Gastrocnemius medialis (tissue), 4 donors: ENCODE measurements around the gene PANX1. TPM values are rescaled to one million over a fixed set of nuclear protein-coding genes. Genes with fewer than 3 reads are reported as not detected.
"Not testable (repeated sequence)": the region's sequence is repeated elsewhere in the genome, so short reads cannot be mapped to it uniquely, and the experiment has no call there.

Source experiments
- ATAC-seq, 2 donors: fragments of 150-250 bp; one replicate each; pipeline ENCODE4 v1.9.1; 2016
- DNase-seq, 2 donors: peaks; one replicate each; pipeline ENCODE4 v3.0.0-alpha.2; 2019
- H3K27ac ChIP-seq, 4 donors: fragments of 200-600 bp; sonication (generic); 1 replicate in 1 of 4; 2 replicates in 3 of 4; pipeline ENCODE4 v1.5.1; 2016 to 2018; ENCODE audit warnings: mild to moderate bottlenecking in 2 of 4, moderate library complexity in 1 of 4
- H3K27me3 ChIP-seq, 3 donors: fragments of 200-600 bp; sonication (generic) in 2 of 3; 1 replicate in 1 of 3; 2 replicates in 2 of 3; pipeline versions ENCODE4 v1.5.1 to v1.6.0; 2016 to 2019; ENCODE audit warnings: mild to moderate bottlenecking in 1 of 3, moderate library complexity in 1 of 3
- H3K36me3 ChIP-seq, 2 donors: fragments of 200-600 bp; sonication (generic) in 1 of 2; one replicate each; pipeline ENCODE4 v1.5.1; 2017 to 2018
- H3K4me1 ChIP-seq, 2 donors: fragments of 200-600 bp; sonication (generic) in 1 of 2; one replicate each; pipeline ENCODE4 v1.5.1; 2016 to 2017; ENCODE audit warnings: mild to moderate bottlenecking in 2 of 2
- H3K4me3 ChIP-seq, 4 donors: fragments of 200-600 bp; sonication (generic) in 3 of 4; 1 replicate in 1 of 4; 2 replicates in 3 of 4; pipeline ENCODE4 v1.5.1; 2016 to 2019; ENCODE audit warnings: mild to moderate bottlenecking in 2 of 4
- H3K9me3 ChIP-seq, 3 donors: fragments of 200-600 bp; sonication (generic) in 2 of 3; 1 replicate in 1 of 3; 2 replicates in 2 of 3; pipeline ENCODE4 v1.5.1; 2016 to 2019
- POLR2A ChIP-seq, 2 donors: fragments of 450-650 bp; IDR thresholded peaks; one replicate each; pipeline ENCODE4 v1.6.1; 2017; ENCODE audit warnings: antibody characterized with exemption in 2 of 2, mild to moderate bottlenecking in 2 of 2, moderate library complexity in 2 of 2
- in situ Hi-C, 4 donors: fragments of 200-750 bp; cut with MboI; loops; one replicate each; pipeline versions ENCODE4 v1.15.0 to v1.8.0; 2017; ENCODE audit warnings: low sequenced_read_pairs in 4 of 4
- intact Hi-C: fragments of 100-400 bp; cut with DNase I; formaldehyde crosslinking; loops from one replicate; pipeline ENCODE4 v1.15.1; 2023; ENCODE audit warnings: low total_unique reads
- total RNA-seq, 4 donors: library from RNA; depleted of rRNA; stranded (reverse); fragments of >200 nt; gene quantifications; one replicate each; pipeline versions ENCODE4 v1.1.0 to v1.2.3, GENCODE V29; 2016
- TF ChIP-seq, protein P1 (sequence below), 5 experiments: fragments of 450-650 bp in 3 of 5; fragments of 200-600 bp in 2 of 5; sonication (generic) in 2 of 5; IDR thresholded peaks in 4 of 5; conservative IDR thresholded peaks in 1 of 5; 1 replicate in 4 of 5; 2 replicates in 1 of 5; pipeline ENCODE4 v1.5.1; 2016 to 2019; ENCODE audit warnings: antibody characterized with exemption in 5 of 5, mild to moderate bottlenecking in 3 of 5, moderate library complexity in 3 of 5

PANX1 gene
- total RNA-seq, 4 donors from 2014 or later = 29.1 to 109 (median 37.9) TPM

DNA sequence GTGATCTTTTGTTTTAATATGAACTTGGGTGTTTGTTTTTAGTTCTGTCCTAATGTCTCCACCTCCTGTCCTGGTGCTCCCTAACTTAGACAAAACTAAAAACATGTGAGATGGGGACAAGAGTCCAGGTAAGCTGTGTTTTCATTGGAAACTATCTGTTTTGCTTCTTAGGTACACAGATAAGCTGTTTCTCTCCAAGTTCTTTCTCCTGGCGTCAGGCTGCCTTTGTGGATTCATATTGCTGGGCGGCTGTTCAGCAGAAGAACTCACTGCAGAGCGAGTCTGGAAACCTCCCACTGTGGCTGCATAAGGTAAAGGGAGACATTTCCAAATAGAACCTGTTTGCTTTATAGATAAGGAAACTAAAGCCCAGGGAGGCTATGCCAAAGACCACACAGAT, 24.7 kb downstream of the PANX1 start:
- Histone ChIP-seq H3K9me3 (no peaks in the 10 kb centered on the region), H3K27ac (peak overlapping the region in 3 of 4 donors; percentile 76 to 84 (median 81)), H3K27me3 (no peaks in the 10 kb centered on the region), H3K4me1 (peaks cover 19 to 28% of the 10 kb centered on the region in 2 donors), H3K4me3 (no peak overlapping the region), H3K36me3 (peaks cover 0 to 5% of the 10 kb centered on the region in 2 donors)
- ATAC-seq = no peak
- intact Hi-C loops (loop anchor here (2.0 to 10.0 kb wide), 2 partner anchors 19 to 911 kb away; partner anchors contain the start of gene SRSF8), in situ Hi-C loops (no loop called here)
- TF ChIP-seq, protein P1, sequence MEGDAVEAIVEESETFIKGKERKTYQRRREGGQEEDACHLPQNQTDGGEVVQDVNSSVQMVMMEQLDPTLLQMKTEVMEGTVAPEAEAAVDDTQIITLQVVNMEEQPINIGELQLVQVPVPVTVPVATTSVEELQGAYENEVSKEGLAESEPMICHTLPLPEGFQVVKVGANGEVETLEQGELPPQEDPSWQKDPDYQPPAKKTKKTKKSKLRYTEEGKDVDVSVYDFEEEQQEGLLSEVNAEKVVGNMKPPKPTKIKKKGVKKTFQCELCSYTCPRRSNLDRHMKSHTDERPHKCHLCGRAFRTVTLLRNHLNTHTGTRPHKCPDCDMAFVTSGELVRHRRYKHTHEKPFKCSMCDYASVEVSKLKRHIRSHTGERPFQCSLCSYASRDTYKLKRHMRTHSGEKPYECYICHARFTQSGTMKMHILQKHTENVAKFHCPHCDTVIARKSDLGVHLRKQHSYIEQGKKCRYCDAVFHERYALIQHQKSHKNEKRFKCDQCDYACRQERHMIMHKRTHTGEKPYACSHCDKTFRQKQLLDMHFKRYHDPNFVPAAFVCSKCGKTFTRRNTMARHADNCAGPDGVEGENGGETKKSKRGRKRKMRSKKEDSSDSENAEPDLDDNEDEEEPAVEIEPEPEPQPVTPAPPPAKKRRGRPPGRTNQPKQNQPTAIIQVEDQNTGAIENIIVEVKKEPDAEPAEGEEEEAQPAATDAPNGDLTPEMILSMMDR (IDR thresholded peaks at IDR 0.05 in 4 of 5, conservative IDR thresholded peaks at IDR 0.05 in 1 of 5) = no peak
- TF ChIP-seq POLR2A (IDR thresholded peaks at IDR 0.05) = no peak
- DNase-seq = no peak

DNA sequence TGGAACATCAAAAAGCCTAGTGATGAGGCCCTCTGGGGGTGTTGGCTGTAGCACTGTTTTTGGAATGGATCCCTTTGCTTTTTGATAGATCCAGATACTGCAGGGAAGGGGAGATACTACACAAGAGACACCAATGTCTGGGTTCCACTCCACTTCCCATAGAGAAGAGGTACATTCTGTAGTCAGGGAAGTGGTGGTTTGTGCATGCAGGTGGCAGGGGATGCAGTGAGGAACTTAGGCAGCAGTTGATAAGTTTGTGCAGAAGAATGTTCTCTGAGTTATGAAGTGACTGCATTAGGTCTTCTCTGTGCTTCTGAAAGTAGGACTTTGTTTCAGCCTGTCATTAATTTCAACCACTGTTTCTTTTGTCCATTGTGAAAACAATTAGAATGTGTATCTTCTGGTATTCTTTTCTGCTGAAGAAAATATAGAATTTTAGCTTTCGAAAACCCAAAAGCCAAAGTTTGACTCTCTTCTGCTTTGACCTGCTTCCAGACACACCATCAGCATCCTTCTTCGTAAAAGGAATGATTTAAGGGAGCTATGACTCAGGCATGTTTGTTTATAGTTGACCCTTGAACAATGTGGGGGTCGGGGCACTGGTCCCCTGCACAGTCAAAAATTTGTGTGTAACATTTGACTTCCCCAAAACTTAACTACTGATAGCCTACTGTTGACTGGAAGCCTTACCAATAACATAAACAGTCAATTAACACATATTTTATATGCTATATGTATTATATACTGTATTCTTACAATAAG, 25.6 kb downstream of the PANX1 start:
- Histone ChIP-seq H3K9me3 (no peaks in the 10 kb centered on the region), H3K4me1 (peaks cover 19 to 28% of the 10 kb centered on the region in 2 donors), H3K27ac (no peak overlapping the region), H3K27me3 (no peaks in the 10 kb centered on the region), H3K36me3 (peaks cover 0 to 5% of the 10 kb centered on the region in 2 donors), H3K4me3 (no peak overlapping the region)
- in situ Hi-C loops (no loop called here), intact Hi-C loops (loop anchor here (10.0 kb wide), 1 partner anchor 911 kb away; the partner anchor contains the start of gene SRSF8)
- TF ChIP-seq POLR2A (IDR thresholded peaks at IDR 0.05) = no peak
- TF ChIP-seq, protein P1 (IDR thresholded peaks at IDR 0.05 in 4 of 5, conservative IDR thresholded peaks at IDR 0.05 in 1 of 5) = no peak
- no peak for ATAC-seq
- no peak for DNase-seq

DNA sequence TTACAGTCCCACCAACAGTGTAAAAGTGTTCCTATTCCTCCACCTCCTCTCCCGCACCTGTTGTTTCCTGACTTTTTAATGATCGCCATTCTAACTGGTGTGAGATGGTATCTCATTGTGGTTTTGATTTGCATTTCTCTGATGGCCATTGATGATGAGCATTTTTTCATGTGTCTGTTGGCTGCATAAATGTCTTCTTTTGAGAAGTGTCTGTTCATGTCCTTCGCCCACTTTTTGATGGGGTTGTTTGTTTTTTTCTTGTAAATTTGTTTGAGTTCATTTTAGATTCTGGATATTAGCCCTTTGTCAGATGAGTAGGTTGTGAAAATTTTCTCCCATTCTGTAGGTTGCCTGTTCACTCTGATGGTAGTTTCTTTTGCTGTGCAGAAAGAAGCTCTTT, 28.7 kb downstream of the PANX1 start:
- H3K9me3 ChIP-seq, H3K36me3 ChIP-seq, H3K4me3 ChIP-seq, in situ Hi-C loops, H3K4me1 ChIP-seq, DNase-seq, H3K27me3 ChIP-seq, ATAC-seq, H3K27ac ChIP-seq: not testable (repeated sequence)
- intact Hi-C loops = loop anchor here (10.0 kb wide), 1 partner anchor 907 kb away; the partner anchor contains the start of gene SRSF8

DNA sequence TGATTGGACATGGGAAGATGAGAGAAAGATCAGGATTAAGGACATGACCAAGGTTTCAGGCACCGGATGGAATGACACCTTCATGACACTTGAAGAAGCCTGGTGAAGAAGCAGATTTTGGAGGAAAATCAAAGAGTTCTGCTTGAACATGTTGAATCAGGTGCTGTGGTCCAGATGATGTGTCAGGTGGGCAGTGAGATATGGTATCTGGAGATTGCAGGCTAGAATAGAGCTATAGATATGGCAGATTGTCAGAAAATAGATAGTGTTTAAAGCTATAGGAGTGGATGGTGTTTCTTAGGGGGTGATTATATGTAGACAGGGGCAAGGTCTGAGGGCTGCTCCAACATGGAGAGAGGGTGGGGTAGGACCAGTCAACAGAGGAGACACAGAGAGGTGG, 40.2 kb downstream of the PANX1 start:
- in situ Hi-C loops = no loop called here
- Histone ChIP-seq H3K9me3 (no peaks in the 10 kb centered on the region), H3K27ac (no peak overlapping the region), H3K4me1 (no peaks in the 10 kb centered on the region), H3K27me3 (no peaks in the 10 kb centered on the region), H3K4me3 (no peak overlapping the region), H3K36me3 (no peaks in the 10 kb centered on the region)
- DNase-seq = no peak
- intact Hi-C loops = no loop called here
- no peak for ATAC-seq
- no peak for TF ChIP-seq POLR2A (IDR thresholded peaks at IDR 0.05)
- TF ChIP-seq, protein P1 (IDR thresholded peaks at IDR 0.05 in 4 of 5, conservative IDR thresholded peaks at IDR 0.05 in 1 of 5) = no peak

DNA sequence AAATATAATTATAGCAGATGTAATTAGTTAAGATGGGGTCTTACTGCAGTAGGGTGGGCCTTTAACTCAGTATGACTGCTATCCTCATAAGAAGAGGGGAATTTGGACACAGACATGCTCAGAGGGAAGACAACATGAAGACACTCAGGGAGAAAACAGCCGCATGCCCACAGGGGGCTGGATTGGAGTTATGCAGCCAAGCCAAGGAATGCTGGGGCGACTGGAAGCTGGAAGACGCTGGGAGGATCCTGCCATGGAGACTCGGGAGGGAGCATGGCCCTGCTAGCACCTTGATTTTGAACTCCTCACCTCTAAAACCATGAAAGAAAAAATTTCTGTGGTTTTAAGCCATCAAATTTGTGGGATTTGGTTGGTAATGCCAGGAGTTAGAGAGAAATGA, 40.9 kb downstream of the PANX1 start:
- intact Hi-C loops (no loop called here), in situ Hi-C loops (no loop called here)
- Histone ChIP-seq H3K27me3 (no peaks in the 10 kb centered on the region), H3K27ac (no peak overlapping the region), H3K36me3 (no peaks in the 10 kb centered on the region), H3K9me3 (no peaks in the 10 kb centered on the region), H3K4me1 (no peaks in the 10 kb centered on the region), H3K4me3 (no peak overlapping the region)
- no peak for ATAC-seq
- TF ChIP-seq, protein P1 (IDR thresholded peaks at IDR 0.05 in 4 of 5, conservative IDR thresholded peaks at IDR 0.05 in 1 of 5) = no peak
- no peak for TF ChIP-seq POLR2A (IDR thresholded peaks at IDR 0.05)
- DNase-seq = no peak
